Stimulated activated naive B cell treated with anti-CD40 and anti-IgM and Interleukin-4, amounts not matched to agents 10 μg/mL and 1 μg/mL and 100 μg/mL, for 72 hours (primary cell): ENCODE results near the gene PRKCSH.
A peak's percentile ranks its signal among the peaks of the same experiment; 100 is the strongest.
"Not testable (repeated sequence)": the region's sequence is repeated elsewhere in the genome, so short reads cannot be mapped to it uniquely, and the experiment has no call there.

ENCODE experiments used
- ATAC-seq, 2 donors: fragments of 150-1000 bp; cut with Tn5 transposase; replicated peaks; 2 replicates each; pipeline ENCODE4 v1.10.0; 2021; ENCODE audit warnings: moderate library complexity in 1 of 2
- DNase-seq: peaks from one replicate; pipeline ENCODE4 v3.0.0; 2021
- H3K27ac Mint-ChIP-seq: one replicate; pipeline ENCODE4 v1.8.0; 2022; ENCODE audit warnings: mild to moderate bottlenecking, mixed read lengths
- H3K27me3 Mint-ChIP-seq, 2 donors: one replicate each; pipeline ENCODE4 v1.8.0; 2022; ENCODE audit warnings: mixed read lengths in 2 of 2
- H3K36me3 Mint-ChIP-seq, 2 donors: one replicate each; pipeline ENCODE4 v1.8.0; 2022; ENCODE audit warnings: mixed read lengths in 2 of 2, mild to moderate bottlenecking in 1 of 2
- H3K4me1 Mint-ChIP-seq, 2 donors: one replicate each; pipeline ENCODE4 v1.8.0; 2022; ENCODE audit warnings: mixed read lengths in 2 of 2, mild to moderate bottlenecking in 1 of 2
- H3K4me3 Mint-ChIP-seq, 2 donors: one replicate each; pipeline ENCODE4 v1.8.0; 2022; ENCODE audit warnings: mild to moderate bottlenecking in 2 of 2, mixed read lengths in 2 of 2, moderate library complexity in 1 of 2
- H3K9me3 Mint-ChIP-seq, 2 donors: one replicate each; pipeline ENCODE4 v1.8.0; 2022; ENCODE audit warnings: mixed read lengths in 2 of 2, mild to moderate bottlenecking in 1 of 2

The PRKCSH gene

GRCh38 chr19:11451327-11451870, 16.0 kb downstream of the PRKCSH start:
- DNase-seq = no peak
- no peak for ATAC-seq
- H3K27me3 Mint-ChIP-seq = no peaks in the 10 kb centered on the region

GRCh38 chr19:11451871-11452619, 16.6 kb downstream of the PRKCSH start:
- peaks cover 22 to 31% of the 10 kb centered on the region in 2 donors for H3K36me3 Mint-ChIP-seq
- H3K9me3 Mint-ChIP-seq = no peaks in the 10 kb centered on the region
- no peak for DNase-seq
- no peaks in the 10 kb centered on the region for H3K27me3 Mint-ChIP-seq
- H3K27ac Mint-ChIP-seq = no peak overlapping the region
- peaks cover 0 to 2% of the 10 kb centered on the region in 2 donors for H3K4me1 Mint-ChIP-seq
- H3K4me3 Mint-ChIP-seq = no peak overlapping the region
- ATAC-seq = peak in 1 of 2 donors; percentile 29

More at GRCh38 chr19:11451327-11451870, 16.0 kb downstream of the PRKCSH start:
- peaks cover 22 to 36% of the 10 kb centered on the region in 2 donors for H3K36me3 Mint-ChIP-seq
- H3K27ac Mint-ChIP-seq = no peak overlapping the region
- H3K4me1 Mint-ChIP-seq = peaks cover 0 to 4% of the 10 kb centered on the region in 2 donors
- H3K4me3 Mint-ChIP-seq = no peak overlapping the region
- no peaks in the 10 kb centered on the region for H3K9me3 Mint-ChIP-seq

- Mint-ChIP-seq H3K27ac (no peak overlapping the region), H3K4me3 (no peak overlapping the region), H3K9me3 (no peaks in the 10 kb centered on the region), H3K27me3 (peaks cover 0 to 6% of the 10 kb centered on the region in 2 donors), H3K4me1 (peaks cover 0 to 2% of the 10 kb centered on the region in 2 donors), H3K36me3 (peaks cover 19 to 27% of the 10 kb centered on the region in 2 donors)
- DNase-seq (no peak), ATAC-seq (no peak)
Observed at GRCh38 chr19:11452620-11453310, 17.3 kb downstream of the PRKCSH start.

- ATAC-seq = peak in 1 of 2 donors; percentile 34
- Mint-ChIP-seq H3K4me1 (peaks cover 0 to 2% of the 10 kb centered on the region in 2 donors), H3K4me3 (no peak overlapping the region), H3K9me3 (no peaks in the 10 kb centered on the region), H3K36me3 (peaks cover 14 to 20% of the 10 kb centered on the region in 2 donors), H3K27me3 (peaks cover 0 to 15% of the 10 kb centered on the region in 2 donors), H3K27ac (no peak overlapping the region)
- no peak for DNase-seq
Observed at GRCh38 chr19:11453468-11454341, 18.3 kb downstream of the PRKCSH start.

GRCh38 chr19:11455233-11455554, 19.8 kb downstream of the PRKCSH start:
- peaks cover 7 to 22% of the 10 kb centered on the region in 2 donors for H3K27me3 Mint-ChIP-seq
- H3K4me1 Mint-ChIP-seq, H3K9me3 Mint-ChIP-seq, H3K27ac Mint-ChIP-seq, DNase-seq, H3K4me3 Mint-ChIP-seq, H3K36me3 Mint-ChIP-seq, ATAC-seq: not testable (repeated sequence)

- no peak overlapping the region for H3K4me3 Mint-ChIP-seq
- DNase-seq (no peak), ATAC-seq (no peak)
- no peaks in the 10 kb centered on the region for H3K9me3 Mint-ChIP-seq
- no peak overlapping the region for H3K27ac Mint-ChIP-seq
- H3K27me3 Mint-ChIP-seq = peaks cover 12 to 31% of the 10 kb centered on the region in 2 donors
- H3K36me3 Mint-ChIP-seq = no peaks in the 10 kb centered on the region
- H3K4me1 Mint-ChIP-seq = peaks cover 0 to 2% of the 10 kb centered on the region in 2 donors
Observed at GRCh38 chr19:11456659-11457058, 21.2 kb downstream of the PRKCSH start.

- no peak overlapping the region for H3K4me3 Mint-ChIP-seq
- no peaks in the 10 kb centered on the region for H3K9me3 Mint-ChIP-seq
- no peak for ATAC-seq
- H3K36me3 Mint-ChIP-seq = no peaks in the 10 kb centered on the region
- H3K27me3 Mint-ChIP-seq = peaks cover 12 to 31% of the 10 kb centered on the region in 2 donors
- DNase-seq = no peak
- peaks cover 0 to 2% of the 10 kb centered on the region in 2 donors for H3K4me1 Mint-ChIP-seq
- H3K27ac Mint-ChIP-seq = no peak overlapping the region
Observed at GRCh38 chr19:11457115-11457514, 21.7 kb downstream of the PRKCSH start.

GRCh38 chr19:11457831-11458230, 22.4 kb downstream of the PRKCSH start:
- no peaks in the 10 kb centered on the region for H3K9me3 Mint-ChIP-seq
- DNase-seq (no peak), ATAC-seq (no peak)
- H3K36me3 Mint-ChIP-seq = no peaks in the 10 kb centered on the region
- no peaks in the 10 kb centered on the region for H3K4me1 Mint-ChIP-seq
- no peak overlapping the region for H3K27ac Mint-ChIP-seq
- H3K4me3 Mint-ChIP-seq = no peak overlapping the region
- peaks cover 12 to 31% of the 10 kb centered on the region in 2 donors for H3K27me3 Mint-ChIP-seq

- Mint-ChIP-seq H3K4me3 (no peak overlapping the region), H3K27me3 (peaks cover 12 to 31% of the 10 kb centered on the region in 2 donors), H3K4me1 (no peaks in the 10 kb centered on the region), H3K27ac (no peak overlapping the region), H3K36me3 (no peaks in the 10 kb centered on the region), H3K9me3 (no peaks in the 10 kb centered on the region)
- ATAC-seq = no peak
- DNase-seq = no peak
Observed at GRCh38 chr19:11458236-11458900, 22.9 kb downstream of the PRKCSH start.

- H3K36me3 Mint-ChIP-seq, DNase-seq, H3K4me3 Mint-ChIP-seq, H3K9me3 Mint-ChIP-seq, ATAC-seq, H3K27ac Mint-ChIP-seq, H3K4me1 Mint-ChIP-seq: not testable (repeated sequence)
- peaks cover 12 to 31% of the 10 kb centered on the region in 2 donors for H3K27me3 Mint-ChIP-seq
Observed at GRCh38 chr19:11458912-11459311, 23.5 kb downstream of the PRKCSH start.

- Mint-ChIP-seq H3K9me3 (no peaks in the 10 kb centered on the region), H3K4me1 (no peaks in the 10 kb centered on the region), H3K36me3 (no peaks in the 10 kb centered on the region), H3K27ac (no peak overlapping the region), H3K4me3 (no peak overlapping the region), H3K27me3 (peaks cover 12 to 31% of the 10 kb centered on the region in 2 donors)
- DNase-seq (no peak), ATAC-seq (no peak)
Observed at GRCh38 chr19:11460207-11460606, 24.8 kb downstream of the PRKCSH start.

- Mint-ChIP-seq H3K4me3 (no peak overlapping the region), H3K36me3 (no peaks in the 10 kb centered on the region), H3K9me3 (no peaks in the 10 kb centered on the region), H3K4me1 (no peaks in the 10 kb centered on the region), H3K27ac (no peak overlapping the region), H3K27me3 (peaks cover 12 to 31% of the 10 kb centered on the region in 2 donors)
- ATAC-seq (no peak), DNase-seq (no peak)
Observed at GRCh38 chr19:11461453-11461852, 26.0 kb downstream of the PRKCSH start.

GRCh38 chr19:11463391-11463790, 28.0 kb downstream of the PRKCSH start:
- ATAC-seq = peak in 1 of 2 donors; percentile 16

More at GRCh38 chr19:11463391-11463790, 28.0 kb downstream of the PRKCSH start:
- no peaks in the 10 kb centered on the region for H3K4me1 Mint-ChIP-seq
- H3K27me3 Mint-ChIP-seq = peaks cover 12 to 18% of the 10 kb centered on the region in 2 donors
- no peak overlapping the region for H3K27ac Mint-ChIP-seq
- no peaks in the 10 kb centered on the region for H3K9me3 Mint-ChIP-seq
- DNase-seq = no peak
- H3K36me3 Mint-ChIP-seq = no peaks in the 10 kb centered on the region
- H3K4me3 Mint-ChIP-seq = no peak overlapping the region
